Prostate gland (tissue), 2 donors: ENCODE measurements around the gene ECM1.

Experiments
- CTCF ChIP-seq, 4 experiments: fragments of 200-600 bp in 2 of 4; fragments of 450-650 bp in 2 of 4; sonication (generic) in 2 of 4; IDR thresholded peaks; 1 replicate in 3 of 4; 2 replicates in 1 of 4; pipeline ENCODE4 v1.5.1; 2016 to 2019; ENCODE audit warnings: antibody characterized with exemption in 4 of 4, mild to moderate bottlenecking in 2 of 4, moderate library complexity in 2 of 4
- POLR2A ChIP-seq: fragments of 450-650 bp; IDR thresholded peaks from one replicate; pipeline ENCODE4 v1.6.1; 2016; ENCODE audit warnings: antibody characterized with exemption, mild to moderate bottlenecking

GRCh38 chr1:150486966-150487762, 20.7 kb upstream of the ECM1 start, which contains the start of gene TARS2:
- peak in 3 of 4 experiments; percentile 16 to 77 (median 68) for TF ChIP-seq CTCF (IDR thresholded peaks at IDR 0.05)
- TF ChIP-seq POLR2A, result peak; percentile 60
